Ramos (cell line): ENCODE measurements around the gene SUPV3L1.
"Not testable (repeated sequence)": the region's sequence is repeated elsewhere in the genome, so short reads cannot be mapped to it uniquely, and the experiment has no call there.

Experiments
- in situ Hi-C: fragments of 300-500 bp; cut with MboI; formaldehyde crosslinking; loops from one replicate; pipeline ENCODE4 v1.14.3; 2022; ENCODE audit warnings: low sequenced_read_pairs; ENCODE audit not compliant: unreplicated experiment

Gene SUPV3L1

GRCh38 chr10:69248117-69248730 lies 68.2 kb downstream of the SUPV3L1 start:
- in situ Hi-C loops, result loop anchor here (25.0 kb wide), 1 partner anchor 389 kb away; the partner anchor contains the start of gene FAM241B

DNA sequence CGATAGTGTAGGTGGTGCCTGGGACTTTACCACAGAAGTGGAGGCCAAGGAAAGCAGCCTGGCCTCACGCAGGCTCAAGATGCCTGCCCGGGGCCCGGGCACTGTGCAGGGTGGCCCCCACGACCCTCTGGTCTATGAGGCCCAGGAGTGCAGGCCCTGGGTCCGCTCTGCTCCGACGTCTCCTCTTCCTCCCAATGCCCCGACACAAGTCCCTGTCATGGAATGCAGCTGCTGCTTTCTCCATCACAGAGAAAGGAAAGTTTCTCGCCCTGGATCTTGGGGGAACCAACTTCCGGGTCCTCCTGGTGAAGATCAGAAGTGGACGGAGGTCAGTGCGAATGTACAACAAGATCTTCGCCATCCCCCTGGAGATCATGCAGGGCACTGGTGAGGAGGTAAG lies 70.0 kb downstream of the SUPV3L1 start:
- in situ Hi-C loops, result no loop called here

- in situ Hi-C loops, result not testable (repeated sequence)
Observed at GRCh38 chr10:69251417-69251816, 71.4 kb downstream of the SUPV3L1 start.

DNA sequence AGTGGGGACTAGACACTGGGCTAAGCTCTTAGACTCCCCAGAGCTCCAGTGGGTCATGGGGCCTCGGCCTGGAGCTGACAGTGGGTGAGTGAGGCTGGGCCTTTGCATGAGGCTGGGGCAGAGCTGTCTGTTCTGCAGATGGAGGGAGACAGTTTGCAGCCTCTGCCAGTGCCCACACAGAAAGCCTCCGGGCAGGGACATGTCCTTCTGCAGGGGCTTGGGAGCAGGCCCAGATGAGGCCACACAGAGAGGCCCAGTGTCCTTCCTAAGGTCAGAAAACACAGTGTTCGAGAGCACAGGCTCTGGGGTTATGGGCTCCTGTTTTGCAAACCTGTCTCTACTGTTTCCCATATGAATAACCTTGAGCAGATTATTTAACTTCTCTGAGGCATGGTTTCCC lies 73.1 kb downstream of the SUPV3L1 start:
- in situ Hi-C loops, result no loop called here

DNA sequence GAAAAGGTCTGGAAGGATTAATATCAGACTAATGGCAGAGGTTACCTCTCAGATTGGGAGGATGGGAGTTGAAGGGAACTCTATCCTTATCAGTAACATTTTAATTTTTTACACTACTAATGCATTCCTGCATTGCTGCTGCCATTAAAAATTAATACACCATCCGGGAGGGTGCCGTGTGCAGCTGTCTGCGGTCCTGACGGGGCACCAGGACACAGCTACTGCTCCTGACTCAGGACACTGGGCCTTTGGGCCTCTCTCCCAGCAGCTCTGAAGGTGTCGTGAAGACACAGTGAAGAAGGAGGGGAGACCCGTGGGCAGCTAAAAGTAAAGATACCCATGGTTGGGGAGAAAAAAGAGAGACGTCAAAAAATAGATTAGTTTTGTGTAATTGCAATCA lies 74.8 kb downstream of the SUPV3L1 start:
- in situ Hi-C loops, result no loop called here
